DMS53 (cell line): ENCODE results near the gene SLC25A28.
"Not testable (repeated sequence)": the region's sequence is repeated elsewhere in the genome, so short reads cannot be mapped to it uniquely, and the experiment has no call there.

Experiments
- DNase-seq: peaks from one replicate; lab custom pipeline; 2025; lab: John Stamatoyannopoulos, UW

The SLC25A28 gene

GRCh38 chr10:99628923-99629624, 8.8 kb upstream of the SLC25A28 start:
- no peak for DNase-seq

DNA sequence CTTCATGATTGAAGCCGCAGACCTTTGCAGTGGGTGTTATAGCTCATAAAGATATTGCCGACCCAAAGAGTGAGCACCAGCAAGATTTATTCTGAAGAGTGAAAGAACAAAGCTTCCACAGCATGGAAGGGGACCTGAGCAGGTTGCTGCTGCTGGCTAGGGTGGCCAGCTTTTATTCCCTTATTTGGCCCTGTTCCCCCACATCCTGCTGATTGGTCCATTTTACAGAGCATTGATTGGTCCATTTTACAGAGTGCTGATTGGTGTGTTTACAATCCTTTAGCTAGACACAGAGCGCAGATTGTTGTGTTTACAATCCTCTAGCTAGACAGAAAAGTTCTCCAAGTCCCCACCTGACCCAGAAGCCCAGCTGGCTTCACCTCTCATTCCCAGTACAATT, 4.9 kb upstream of the SLC25A28 start:
- not testable (repeated sequence) for DNase-seq

- DNase-seq = no peak
Measured at GRCh38 chr10:99623919-99624318, 3.7 kb upstream of the SLC25A28 start.

DNA sequence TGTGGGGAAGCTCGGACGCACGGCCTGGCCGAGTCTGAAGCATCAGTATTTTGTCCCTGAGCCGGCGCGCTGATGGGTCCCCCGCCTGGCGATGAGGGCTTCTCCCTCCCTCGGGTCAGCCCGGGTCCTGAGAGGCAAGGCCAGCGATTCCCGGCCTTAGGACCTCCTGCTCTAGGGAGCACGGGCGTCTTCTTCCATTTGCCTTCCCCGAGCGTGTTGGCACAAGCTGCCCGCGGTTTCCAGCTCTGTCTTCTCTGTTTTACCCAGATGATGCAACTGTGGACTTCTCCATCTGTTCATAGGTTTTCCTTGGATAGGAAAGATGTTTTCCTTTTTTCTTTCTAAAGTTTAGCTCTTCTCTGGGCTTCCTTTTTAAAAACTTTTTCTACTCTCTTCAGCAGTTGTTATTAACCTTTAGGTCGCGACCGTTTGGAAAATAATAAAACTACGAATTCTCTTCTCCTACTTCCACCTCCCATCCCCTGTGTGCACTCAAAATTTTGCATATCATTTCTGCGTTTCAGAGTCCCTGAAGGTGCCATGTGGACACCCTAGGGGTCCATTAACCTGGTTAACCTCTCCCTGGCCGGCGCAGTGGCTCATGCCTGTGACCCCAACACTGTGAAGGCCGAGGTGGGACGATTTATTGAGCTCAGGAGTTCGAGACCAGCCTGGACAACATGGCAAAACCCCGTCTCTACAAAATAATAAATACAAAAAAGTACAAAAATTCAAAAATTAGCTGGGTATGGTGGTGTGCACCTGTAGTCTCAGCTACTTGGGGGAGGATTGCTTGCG, 1.4 kb upstream of the SLC25A28 start:
- DNase-seq = peak; percentile 91

GRCh38 chr10:99620711-99621453, 643 bp upstream of the SLC25A28 start:
- peak; percentile 96 for DNase-seq

DNA sequence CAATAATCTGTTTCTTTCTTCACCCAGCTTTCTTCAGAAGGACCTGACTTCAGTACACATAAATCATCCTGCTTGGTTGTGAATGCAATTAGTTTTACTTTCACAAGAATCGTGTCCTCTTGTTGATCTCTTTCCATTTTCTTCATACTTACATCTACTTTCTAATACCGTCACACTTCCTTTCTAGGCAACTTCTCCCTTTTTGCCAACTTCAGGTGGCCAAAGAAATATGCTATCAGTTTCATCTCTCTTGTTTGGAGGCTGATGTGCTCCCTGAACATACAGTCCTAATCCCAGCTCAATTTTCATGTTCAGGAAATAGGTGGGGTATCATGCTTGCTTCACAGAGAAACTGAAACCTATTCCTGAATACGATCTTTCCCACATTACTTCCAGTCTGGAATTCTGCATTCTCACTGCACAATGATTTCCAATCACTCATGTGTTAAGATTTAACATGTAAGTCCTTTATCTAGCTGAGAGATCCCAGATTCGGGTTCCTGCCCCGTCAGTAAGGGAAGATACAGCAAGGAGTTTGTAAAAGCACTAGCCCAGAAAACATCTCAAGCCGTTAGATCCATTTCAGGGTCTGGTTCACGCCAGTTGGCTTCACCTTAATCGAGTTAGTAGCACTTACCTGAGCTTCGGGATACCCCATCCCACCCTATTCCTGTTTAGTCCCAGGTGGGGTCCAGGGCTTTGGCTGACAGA, 994 bp downstream of the SLC25A28 start:
- peak; percentile 50 for DNase-seq

- DNase-seq = no peak
Measured at GRCh38 chr10:99617696-99618095, 2.5 kb downstream of the SLC25A28 start.

DNA sequence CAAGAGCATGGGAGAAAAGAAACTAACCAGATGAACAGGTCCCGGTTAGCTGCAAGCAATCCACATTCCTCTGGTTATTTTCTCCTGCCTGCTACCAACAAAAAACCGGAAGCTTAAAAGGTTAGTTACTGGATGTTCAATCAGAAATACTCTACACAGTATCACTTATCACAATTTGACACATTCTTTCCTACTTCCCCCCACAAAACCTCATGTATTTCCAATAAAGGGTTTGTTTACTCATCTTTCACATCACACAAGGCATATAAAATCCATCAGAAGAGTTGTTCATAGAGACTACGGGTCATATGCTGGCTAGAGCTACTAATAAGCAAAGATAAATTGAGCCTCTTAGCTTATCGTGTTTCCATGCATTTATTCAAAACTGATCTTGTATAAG, 4.8 kb downstream of the SLC25A28 start:
- DNase-seq = no peak

DNA sequence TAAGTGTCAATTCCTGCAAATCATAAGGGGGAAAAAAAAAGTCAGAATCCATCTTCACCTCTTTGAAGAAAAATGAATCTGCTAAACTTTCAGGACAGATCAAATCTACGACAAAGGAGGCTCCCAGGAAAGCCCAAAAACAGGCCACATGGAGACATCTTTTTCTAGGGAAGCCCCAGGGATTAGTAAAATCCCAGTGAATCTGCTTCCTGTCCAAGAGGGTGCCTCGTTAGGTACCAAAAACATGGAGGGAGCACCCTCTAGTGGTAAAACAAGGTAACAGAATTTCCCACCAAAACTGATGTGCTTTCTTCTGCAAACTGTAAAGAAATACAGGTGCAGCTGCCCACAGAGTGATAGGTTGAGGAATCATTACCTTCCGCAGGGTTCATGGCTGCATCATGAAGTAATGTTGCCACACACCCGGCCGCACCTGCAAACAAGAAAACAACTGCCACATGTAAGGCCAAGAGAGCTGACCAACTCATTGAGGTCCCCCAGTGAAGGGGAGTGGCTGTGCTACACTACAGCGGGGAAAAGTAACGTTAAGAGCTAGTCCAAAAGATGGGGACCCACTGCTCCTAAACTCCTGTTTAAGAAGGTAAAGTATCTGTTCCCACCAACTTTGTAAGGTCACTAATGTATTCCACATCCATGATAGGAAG, 7.9 kb downstream of the SLC25A28 start:
- DNase-seq = peak; percentile 81

DNA sequence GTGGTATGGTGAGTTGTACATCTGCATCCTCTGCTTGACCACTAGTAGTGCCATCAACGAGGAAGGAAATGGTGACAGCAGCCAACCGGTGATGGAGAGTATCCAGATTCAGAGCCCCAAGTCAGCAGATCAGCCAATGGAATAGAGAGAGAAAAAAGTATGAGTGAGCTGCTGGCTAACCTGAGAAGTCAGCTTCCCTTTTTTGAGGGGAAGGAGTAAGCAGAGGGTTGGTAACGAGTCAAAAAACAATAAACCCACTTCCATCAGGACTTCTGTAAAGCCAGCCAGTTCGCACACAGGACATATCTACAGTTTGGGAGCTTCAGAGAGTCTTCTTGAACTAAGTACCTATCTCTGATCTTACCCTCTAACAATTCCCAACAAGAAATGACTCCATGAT, 8.9 kb downstream of the SLC25A28 start:
- DNase-seq = no peak

DNA sequence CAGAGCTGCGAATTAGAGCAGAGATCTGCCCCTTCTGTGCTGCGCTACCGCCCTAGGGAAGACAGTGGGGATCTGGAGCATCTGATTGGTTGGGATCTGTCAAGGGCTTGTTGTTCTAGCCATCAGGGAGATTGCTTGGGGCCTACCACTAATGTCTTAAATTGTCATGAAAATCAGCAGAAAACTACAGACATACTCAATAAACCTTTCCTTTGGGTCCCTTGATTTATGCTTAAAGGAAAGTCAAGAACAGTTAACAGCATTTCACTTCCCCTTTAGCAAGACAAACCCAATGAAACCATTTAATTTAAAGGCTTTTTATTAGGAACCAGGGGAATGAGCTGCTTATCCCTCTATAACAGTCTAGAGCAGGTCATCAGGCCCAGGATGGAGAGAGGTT, 10.0 kb downstream of the SLC25A28 start:
- DNase-seq = no peak

DNA sequence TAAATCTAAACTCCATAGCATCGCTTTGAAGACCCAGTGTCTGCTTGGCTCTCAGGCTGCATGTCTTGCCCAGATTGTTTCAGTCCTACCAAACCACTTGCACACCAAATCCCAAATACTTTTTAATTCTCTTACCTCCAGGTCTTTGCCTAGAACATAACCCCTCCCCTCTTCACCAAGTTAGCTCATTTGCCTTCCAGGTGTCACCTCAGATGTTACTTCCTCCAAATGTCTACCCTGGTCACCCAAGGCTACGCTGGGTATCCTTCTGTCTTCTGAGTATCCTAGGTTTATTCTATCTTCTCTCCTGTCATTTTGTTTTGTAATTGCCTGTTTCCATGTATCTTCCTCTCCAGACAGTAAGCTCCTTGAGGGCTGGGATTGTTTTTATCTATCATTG, 11.1 kb downstream of the SLC25A28 start:
- DNase-seq = no peak

DNA sequence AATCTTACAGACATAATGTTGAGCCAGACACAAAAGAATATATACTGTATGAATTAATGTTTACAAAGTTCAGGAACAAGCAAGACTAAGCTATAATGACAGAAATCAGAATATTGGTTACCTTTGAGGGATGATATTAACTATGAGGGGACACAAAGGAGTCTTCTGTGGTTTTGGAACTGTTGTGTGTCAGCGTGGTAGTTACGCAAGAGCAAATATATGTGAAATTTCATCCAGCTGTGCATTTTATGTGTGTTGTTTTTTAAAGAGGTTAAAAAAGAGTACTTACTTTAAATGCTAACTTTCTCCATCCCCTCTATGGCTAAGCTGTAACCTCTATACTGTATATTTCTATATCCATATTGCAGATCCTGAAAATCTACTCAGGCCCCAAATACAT, 14.9 kb downstream of the SLC25A28 start:
- DNase-seq = no peak

DNA sequence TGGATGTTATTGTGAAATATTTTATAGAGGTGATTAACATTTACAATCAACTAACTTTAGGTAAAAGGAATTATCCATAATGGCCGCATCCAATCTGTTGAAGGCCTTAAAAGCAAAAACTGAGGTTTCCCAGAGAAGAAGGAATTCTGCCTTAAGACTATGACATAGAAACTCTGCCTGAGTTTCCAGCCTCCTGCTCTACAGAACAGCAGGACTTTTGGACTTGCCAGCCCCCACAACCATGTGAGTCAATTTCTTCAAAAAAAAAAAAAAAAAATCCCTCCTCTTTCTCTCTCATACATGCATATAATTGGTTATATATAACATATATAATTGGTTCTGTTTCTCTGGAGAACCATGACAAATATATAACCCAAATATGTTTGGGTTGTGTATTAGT, 15.4 kb downstream of the SLC25A28 start:
- DNase-seq = no peak

DNA sequence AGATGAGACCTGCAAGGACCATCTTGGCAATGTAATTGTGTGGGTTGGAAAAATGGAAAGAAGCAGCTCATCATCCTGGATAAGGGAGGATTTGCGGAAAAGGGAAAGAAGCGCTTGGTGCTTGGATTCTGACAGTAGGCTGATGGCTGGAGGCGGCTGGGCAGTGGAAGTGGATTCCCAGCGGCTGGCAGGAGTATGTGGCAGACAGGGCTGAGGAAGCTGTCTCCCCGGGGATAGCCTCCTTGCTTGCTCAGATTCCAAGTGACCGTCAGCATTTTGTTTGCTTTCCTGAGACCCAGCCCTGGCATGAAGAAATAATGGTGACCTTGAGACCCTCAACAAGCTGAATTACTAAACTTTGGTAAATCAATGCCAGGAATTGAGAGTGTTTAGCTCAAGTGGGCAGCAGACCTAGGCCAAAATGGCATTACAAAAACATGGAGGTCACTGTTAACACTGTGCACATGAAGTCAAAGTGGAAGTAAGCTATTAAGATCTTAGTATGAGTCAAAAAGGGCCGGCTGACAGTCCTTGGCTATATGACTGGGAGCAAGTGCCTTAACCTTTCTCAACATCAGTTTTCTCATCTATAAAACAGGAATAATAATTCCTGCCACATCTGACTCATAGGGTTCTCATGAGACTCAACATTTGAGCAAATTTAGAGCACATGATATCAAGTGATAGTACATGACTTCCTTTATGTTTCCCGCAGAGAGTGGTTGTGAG, 21.3 kb downstream of the SLC25A28 start:
- DNase-seq = no peak

GRCh38 chr10:99598011-99598410, 22.2 kb downstream of the SLC25A28 start:
- DNase-seq = no peak

- not testable (repeated sequence) for DNase-seq
Measured at GRCh38 chr10:99596708-99597107, 23.5 kb downstream of the SLC25A28 start.

GRCh38 chr10:99595770-99596465, 24.3 kb downstream of the SLC25A28 start:
- peak; percentile 6 for DNase-seq

DNA sequence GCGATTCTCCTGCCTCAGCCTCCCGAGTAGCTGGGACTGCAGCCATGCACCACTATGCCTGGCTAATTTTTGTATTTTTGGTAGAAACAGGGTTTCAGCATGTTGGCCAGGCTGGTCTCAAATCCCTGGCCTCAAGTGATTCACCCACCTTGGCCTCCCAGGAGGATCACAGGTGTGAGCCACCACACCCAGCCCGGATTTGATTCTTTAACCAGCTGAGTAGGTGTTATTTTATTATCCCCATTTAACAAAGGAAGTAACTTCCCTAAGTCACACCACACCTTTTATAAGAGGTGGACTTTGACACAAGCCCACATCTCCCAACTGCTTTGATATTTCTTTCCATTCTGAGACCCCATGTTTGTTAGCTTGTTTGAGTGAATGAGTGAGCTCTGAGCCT, 25.0 kb downstream of the SLC25A28 start:
- no peak for DNase-seq

DNA sequence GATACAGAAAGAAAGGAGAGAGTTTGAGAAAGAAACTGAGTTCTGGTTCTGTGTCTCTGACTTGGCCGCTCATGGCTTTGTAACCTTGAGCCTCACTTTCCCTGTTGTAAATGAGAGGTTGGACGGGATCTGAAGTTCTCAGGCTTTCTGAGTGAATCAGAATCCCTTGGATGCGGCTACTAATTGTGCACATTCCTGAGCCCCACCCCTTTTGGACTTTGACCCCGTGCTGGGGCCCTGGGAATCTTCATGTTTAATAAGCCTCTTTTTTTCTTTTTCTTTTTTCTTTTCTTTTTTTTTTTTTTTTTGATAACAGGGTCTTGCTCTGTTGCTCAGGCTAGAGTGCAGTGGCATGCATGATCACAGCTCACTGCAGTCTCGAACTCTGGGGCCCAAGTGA, 26.9 kb downstream of the SLC25A28 start:
- DNase-seq = peak; percentile 42
